Amniotic stem cell (primary cell): ENCODE measurements around the gene MLLT1.
"Not testable (repeated sequence)": the region's sequence is repeated elsewhere in the genome, so short reads cannot be mapped to it uniquely, and the experiment has no call there.

ENCODE experiments used
- DNase-seq: peaks from one replicate; lab custom pipeline; 2025; lab: John Stamatoyannopoulos, UW

MLLT1 gene

GRCh38 chr19:6279931-6280591 lies at the start of gene MLLT1:
Gene MLLT1, minus strand, starts transcription at chr19:6279975. Its CDS starts 191 bp downstream, at chr19:6279784.
- peak; percentile 95 for DNase-seq

GRCh38 chr19:6326815-6327214 lies 47.0 kb upstream of the MLLT1 start:
- DNase-seq: no peak

GRCh38 chr19:6325614-6326013 lies 45.8 kb upstream of the MLLT1 start:
- no peak for DNase-seq

GRCh38 chr19:6324757-6325156 lies 45.0 kb upstream of the MLLT1 start:
- no peak for DNase-seq

- no peak for DNase-seq
Measured at GRCh38 chr19:6322284-6322683, 42.5 kb upstream of the MLLT1 start.

- DNase-seq: no peak
Measured at GRCh38 chr19:6319376-6319775, 39.6 kb upstream of the MLLT1 start.

- no peak for DNase-seq
Measured at GRCh38 chr19:6318772-6319171, 39.0 kb upstream of the MLLT1 start.

GRCh38 chr19:6315646-6316045 lies 35.9 kb upstream of the MLLT1 start:
- not testable (repeated sequence) for DNase-seq

- no peak for DNase-seq
Measured at GRCh38 chr19:6313398-6313969, 33.7 kb upstream of the MLLT1 start.

GRCh38 chr19:6312018-6312417 lies 32.2 kb upstream of the MLLT1 start:
- no peak for DNase-seq

GRCh38 chr19:6298413-6298812 lies 18.6 kb upstream of the MLLT1 start:
- no peak for DNase-seq

GRCh38 chr19:6297202-6297601 lies 17.4 kb upstream of the MLLT1 start:
- no peak for DNase-seq

GRCh38 chr19:6292006-6292405 lies 12.2 kb upstream of the MLLT1 start:
- DNase-seq: no peak

- no peak for DNase-seq
Measured at GRCh38 chr19:6288737-6289136, 9.0 kb upstream of the MLLT1 start.

GRCh38 chr19:6287269-6287885 lies 7.6 kb upstream of the MLLT1 start:
- no peak for DNase-seq

GRCh38 chr19:6286676-6287075 lies 6.9 kb upstream of the MLLT1 start:
- DNase-seq: no peak

GRCh38 chr19:6282393-6282792 lies 2.6 kb upstream of the MLLT1 start:
- not testable (repeated sequence) for DNase-seq

- DNase-seq: no peak
Measured at GRCh38 chr19:6279620-6279930, 200 bp downstream of the MLLT1 start.

GRCh38 chr19:6278740-6279619 lies 795 bp downstream of the MLLT1 start:
- no peak for DNase-seq

GRCh38 chr19:6278051-6278450 lies 1.7 kb downstream of the MLLT1 start:
- DNase-seq: no peak

- DNase-seq: no peak
Measured at GRCh38 chr19:6276447-6276846, 3.3 kb downstream of the MLLT1 start.

GRCh38 chr19:6275170-6275744 lies 4.5 kb downstream of the MLLT1 start:
- DNase-seq: no peak
